Hepatic stellate cell (primary cell): ENCODE results near the gene SEC31A.

Experiments used
- DNase-seq: peaks from one replicate; pipeline ENCODE4 v3.0.0; 2011; ENCODE audit warnings: low spot score

SEC31A gene

GRCh38 chr4:82792912-82793649, 97.9 kb downstream of the SEC31A start:
- DNase-seq: no peak

GRCh38 chr4:82791179-82791578, 99.8 kb downstream of the SEC31A start:
- DNase-seq: no peak

- no peak for DNase-seq
These were observed 100.8 kb downstream of the SEC31A start for GRCh38 chr4:82790060-82790660.

- DNase-seq: no peak
These were observed 101.8 kb downstream of the SEC31A start for GRCh38 chr4:82789025-82789776.

GRCh38 chr4:82787342-82787741, 103.6 kb downstream of the SEC31A start:
- no peak for DNase-seq

- DNase-seq: no peak
These were observed 104.1 kb downstream of the SEC31A start for GRCh38 chr4:82786828-82787227.

GRCh38 chr4:82785611-82786400, 105.1 kb downstream of the SEC31A start:
- no peak for DNase-seq

- DNase-seq: no peak
These were observed 106.0 kb downstream of the SEC31A start for GRCh38 chr4:82784681-82785610.

GRCh38 chr4:82782626-82783345, 108.2 kb downstream of the SEC31A start:
- DNase-seq: no peak

- no peak for DNase-seq
These were observed 110.2 kb downstream of the SEC31A start for GRCh38 chr4:82780752-82781231.

- no peak for DNase-seq
These were observed 110.7 kb downstream of the SEC31A start for GRCh38 chr4:82780170-82780751.

- DNase-seq: no peak
These were observed 111.9 kb downstream of the SEC31A start for GRCh38 chr4:82779032-82779431.

- DNase-seq: no peak
These were observed 113.0 kb downstream of the SEC31A start for GRCh38 chr4:82777857-82778525.

GRCh38 chr4:82776925-82777542, 113.9 kb downstream of the SEC31A start:
- DNase-seq: no peak

GRCh38 chr4:82775243-82775642, 115.7 kb downstream of the SEC31A start:
- no peak for DNase-seq

GRCh38 chr4:82774711-82775171, 116.2 kb downstream of the SEC31A start:
- no peak for DNase-seq

- no peak for DNase-seq
These were observed 117.9 kb downstream of the SEC31A start for GRCh38 chr4:82773057-82773456.

GRCh38 chr4:82770607-82771006, 120.3 kb downstream of the SEC31A start:
- no peak for DNase-seq
